Endothelial cell of umbilical vein (primary cell): ENCODE results near the gene CHRNA3. TPM values are rescaled to one million over a fixed set of nuclear protein-coding genes. Genes with fewer than 3 reads are reported as not detected.

Source experiments
- BruUV-seq: library from RNA; stranded (reverse); fragments of 400-500 nt; replicated peaks from 2 replicates; lab custom pipeline; 2021; lab: Mats Ljungman, UMichigan
- CTCF ChIA-PET: fragments of 300-600, 350-600 bp; sonication (Branson Sonifier 250); formaldehyde crosslinking; loops from one replicate; lab custom pipeline; 2021; ENCODE audit warnings: antibody characterized with exemption, inconsistent platforms; lab: Charles Lee
- POLR2A ChIA-PET: fragments of 300-600, 350-600 bp; sonication (Branson Sonifier 250); formaldehyde crosslinking; loops from one replicate; lab custom pipeline; 2021; ENCODE audit warnings: antibody characterized with exemption, inconsistent platforms; lab: Charles Lee
- DNase-seq: peaks from one replicate; pipeline ENCODE4 v3.0.0-alpha.2; 2011; ENCODE audit warnings: low read depth, low spot score
- FAIRE-seq: peaks from 2 replicates; lab custom pipeline; 2011; peaks lifted over from hg19 to GRCh38; lab: Jason Lieb, UNC
- H2AFZ ChIP-seq: 2 replicates; pipeline ENCODE4 v1.6.0; 2012; ENCODE audit warnings: low read depth, low read length, control low read depth, inconsistent platforms
- H3K27ac ChIP-seq: 2 replicates; pipeline ENCODE4 v1.5.1; 2011; ENCODE audit warnings: low read depth, mild to moderate bottlenecking, control low read depth, low read length, moderate library complexity; ENCODE audit not compliant: insufficient read depth
- H3K27me3 ChIP-seq, 2 experiments: 2 replicates each; pipeline versions ENCODE4 v1.6.0 to v1.6.1; 2011; ENCODE audit warnings: low read length in 2 of 2, mixed read lengths in 1 of 2; ENCODE audit not compliant: control insufficient read depth in 2 of 2, insufficient read depth in 2 of 2
- H3K36me3 ChIP-seq, 2 experiments: 2 replicates in 1 of 2; 3 replicates in 1 of 2; pipeline ENCODE4 v1.5.1; 2011; ENCODE audit warnings: low read length in 2 of 2, mild to moderate bottlenecking in 1 of 2, moderate library complexity in 1 of 2; ENCODE audit not compliant: control insufficient read depth in 2 of 2, insufficient read depth in 2 of 2; ENCODE audit errors: extremely low read depth in 1 of 2
- H3K4me1 ChIP-seq: 3 replicates; pipeline ENCODE4 v1.5.1; 2011; ENCODE audit warnings: mild to moderate bottlenecking, low read length; ENCODE audit not compliant: control insufficient read depth, insufficient read depth; ENCODE audit errors: extremely low read depth
- H3K4me2 ChIP-seq: 2 replicates; pipeline ENCODE4 v1.6.1; 2011; ENCODE audit warnings: low read length, control low read depth, mixed read lengths; ENCODE audit not compliant: insufficient read depth
- H3K4me3 ChIP-seq, 3 experiments: fragments of 200-600 bp in 1 of 3; sonication (generic), shearing (Covaris generic) in 1 of 3; replicated peaks in 1 of 3; 2 replicates each; pipeline ENCODE4 v1.5.1; 2011 to 2016; ENCODE audit warnings: control low read depth in 3 of 3, low read length in 3 of 3, mild to moderate bottlenecking in 2 of 3, inconsistent platforms in 1 of 3, low read depth in 1 of 3, moderate library complexity in 1 of 3; ENCODE audit not compliant: insufficient read depth in 1 of 3
- H3K79me2 ChIP-seq: 2 replicates; pipeline ENCODE4 v1.6.0; 2012; ENCODE audit warnings: low read length, inconsistent platforms; ENCODE audit not compliant: control insufficient read depth, insufficient read depth
- H3K9ac ChIP-seq: replicated peaks from 2 replicates; pipeline ENCODE3; 2011; ENCODE audit warnings: low read length, control low read depth; ENCODE audit not compliant: insufficient read depth; ENCODE audit errors: extremely low read depth
- H3K9me1 ChIP-seq: replicated peaks from 3 replicates; pipeline ENCODE4 v1.6.0; 2011; ENCODE audit warnings: mild to moderate bottlenecking, low read length; ENCODE audit not compliant: control insufficient read depth, insufficient read depth; ENCODE audit errors: extremely low read depth
- H3K9me3 ChIP-seq: replicated peaks from 2 replicates; pipeline ENCODE4 v1.5.1; 2012; ENCODE audit warnings: low read length, inconsistent platforms; ENCODE audit not compliant: control insufficient read depth, insufficient read depth
- H4K20me1 ChIP-seq: replicated peaks from 2 replicates; pipeline ENCODE3; 2011; ENCODE audit warnings: mild to moderate bottlenecking, low read length; ENCODE audit not compliant: control insufficient read depth, insufficient read depth; ENCODE audit errors: extremely low read depth
- FOS ChIP-seq: IDR thresholded peaks from 2 replicates; pipeline ENCODE4 v1.6.1; 2011; ENCODE audit warnings: mild to moderate bottlenecking, low read length, moderate library complexity, borderline replicate concordance; ENCODE audit not compliant: insufficient read depth
- GATA2 ChIP-seq: IDR thresholded peaks from 2 replicates; pipeline ENCODE4 v1.7.0; 2011; ENCODE audit warnings: low read depth, mild to moderate bottlenecking, moderate library complexity, mixed read lengths, low read length; ENCODE audit not compliant: insufficient read length, insufficient read depth
- JUN ChIP-seq: IDR thresholded peaks from 2 replicates; pipeline ENCODE4 v1.6.1; 2011; ENCODE audit warnings: borderline replicate concordance, low read depth; ENCODE audit not compliant: insufficient read length, insufficient read depth
- MAX ChIP-seq: IDR thresholded peaks from 2 replicates; pipeline ENCODE4 v1.6.1; 2011; ENCODE audit not compliant: insufficient read depth, insufficient read length
- POLR2A ChIP-seq: IDR thresholded peaks from 2 replicates; pipeline ENCODE4 v1.6.1; 2012; ENCODE audit warnings: low read depth, mild to moderate bottlenecking, control low read depth, low read length
- dilution Hi-C: fragments of 300-500 bp; cut with MboI; formaldehyde crosslinking; loops from one replicate; pipeline ENCODE4 v1.15.0; 2019; ENCODE audit warnings: low sequenced_read_pairs; ENCODE audit not compliant: extremely low pct_ligation_motif_present
- intact Hi-C: fragments of 100-400 bp; cut with micrococcal nuclease; formaldehyde crosslinking; loops from one replicate; pipeline ENCODE4 v1.10.0; 2022
- polyA plus RNA-seq, 4 experiments: library from polyadenylated mRNA; depleted of rRNA in 3 of 4; stranded (reverse) in 3 of 4; unstranded in 1 of 4; fragments of >200 nt; gene quantifications; 2 replicates each; pipeline versions ENCODE4 v1.2.1 to v1.2.3, GENCODE V29; 2011 to 2012; ENCODE audit warnings: missing spikeins in 1 of 4
- total RNA-seq: library from RNA; stranded (reverse); gene quantifications from 2 replicates; pipeline ENCODE4 v1.2.3, GENCODE V29; 2021

CHRNA3 gene
- total and polyA plus RNA-seq, 2 donors (not counting 3 experiments of a cell fraction or from before 2014, with no cell fraction given): not detected

GRCh38 chr15:78667578-78668236 is 46.9 kb upstream of the CHRNA3 start:
- no peaks in the 10 kb centered on the region for H3K9me3 ChIP-seq
- BruUV-seq: no TSS peak
- TF ChIP-seq FOS (no peak), MAX (no peak), GATA2 (no peak)
- ChIA-PET POLR2A (no interaction called here), CTCF (no interaction called here)
- H3K4me2 ChIP-seq: no peak overlapping the region
- no peaks in the 10 kb centered on the region for H3K79me2 ChIP-seq
- intact Hi-C loops: no loop called here
- DNase-seq (no peak), FAIRE-seq (no peak)
- no peak overlapping the region for H3K27ac ChIP-seq
- H3K4me1 ChIP-seq: no peaks in the 10 kb centered on the region
- H3K9me1 ChIP-seq: no peaks in the 10 kb centered on the region
- H2AFZ ChIP-seq: no peak overlapping the region
- no peak overlapping the region for H3K4me3 ChIP-seq
- H3K27me3 ChIP-seq: peaks cover 4 to 6% of the 10 kb centered on the region in 2 experiments
- H3K36me3 ChIP-seq: no peaks in the 10 kb centered on the region
- no peaks in the 10 kb centered on the region for H4K20me1 ChIP-seq
- dilution Hi-C loops: no loop called here
- H3K9ac ChIP-seq: no peak overlapping the region

GRCh38 chr15:78666010-78666409 is 45.2 kb upstream of the CHRNA3 start:
- ChIA-PET POLR2A (no interaction called here), CTCF (no interaction called here)
- Histone ChIP-seq H3K9me3 (no peaks in the 10 kb centered on the region), H3K36me3 (no peaks in the 10 kb centered on the region), H3K4me3 (no peak overlapping the region), H2AFZ (no peak overlapping the region), H3K9ac (no peak overlapping the region), H3K79me2 (no peaks in the 10 kb centered on the region), H3K4me2 (no peak overlapping the region), H3K27ac (no peak overlapping the region), H3K27me3 (peaks cover 4 to 6% of the 10 kb centered on the region in 2 experiments), H4K20me1 (no peaks in the 10 kb centered on the region), H3K9me1 (no peaks in the 10 kb centered on the region), H3K4me1 (no peaks in the 10 kb centered on the region)
- intact Hi-C loops: no loop called here
- DNase-seq (no peak), FAIRE-seq (no peak)
- TF ChIP-seq FOS (no peak), POLR2A (no peak), JUN (no peak)
- dilution Hi-C loops: no loop called here
- BruUV-seq: no TSS peak
